ENCODE results near the gene TEX26. TPM values are rescaled to one million over a fixed set of nuclear protein-coding genes. Genes with fewer than 3 reads are reported as not detected.

The TEX26 gene
- total and polyA plus RNA-seq, 10 of the 15 experiments (the other 5 are each of a cell fraction or from before 2014, with no cell fraction given) = not detected

- TF ChIP-seq CHD2 (IDR thresholded peaks at IDR 0.05; ENCODE audit: borderline replicate concordance, low read depth, low read length) = no peak
- TF ChIP-seq TCF7 (IDR thresholded peaks at IDR 0.05; ENCODE audit: borderline replicate concordance) = no peak
- TF ChIP-seq BCL3 (IDR thresholded peaks at IDR 0.05; ENCODE audit: borderline replicate concordance, insufficient read depth, low read depth, low read length, poor library complexity, severe bottlenecking) = no peak
- no peak for TF ChIP-seq PAX8 (IDR thresholded peaks at IDR 0.05)
- TF ChIP-seq SP1 (IDR thresholded peaks at IDR 0.05; ENCODE audit: low read depth, low read length) = no peak
- no peak for TF ChIP-seq RELB (IDR thresholded peaks at IDR 0.05; ENCODE audit: low read depth)
These were observed 36.7 kb upstream of the TEX26 start (continued) for GRCh38 chr13:30895773-30896172.

GRCh38 chr13:30898070-30898469 lies 34.4 kb upstream of the TEX26 start:
- Histone ChIP-seq H3K4me3 (no peak overlapping the region), H3K4me2 (ENCODE audit: control insufficient read depth, insufficient read depth) (no peak overlapping the region), H3K27me3 (replicated peaks in 1 of 2; ENCODE audit: control insufficient read depth in 2 of 2, insufficient read depth in 2 of 2, low read length in 1 of 2) (peaks cover 0 to 5% of the 10 kb centered on the region in 2 experiments; a peak in 3 of 4 replicates), H3K4me1 (ENCODE audit: control insufficient read depth, insufficient read depth, low read length) (no peaks in the 10 kb centered on the region), H3K79me2 (ENCODE audit: control insufficient read depth, insufficient read depth, low read length) (no peaks in the 10 kb centered on the region), H3K9ac (ENCODE audit: control insufficient read depth, insufficient read depth, low read length) (no peak overlapping the region), H2AFZ (ENCODE audit: control insufficient read depth, low read depth, low read length) (no peak overlapping the region), H3K36me3 (ENCODE audit: control insufficient read depth in 2 of 2, insufficient read depth in 2 of 2, low read length in 1 of 2) (no peaks in the 10 kb centered on the region), H3K27ac (ENCODE audit: control insufficient read depth, insufficient read depth) (no peak overlapping the region), H3K9me3 (replicated peaks; ENCODE audit: control insufficient read depth, insufficient read depth, low read length) (no peaks in the 10 kb centered on the region), H4K20me1 (ENCODE audit: control insufficient read depth, insufficient read depth) (no peaks in the 10 kb centered on the region)
- no peak for TF ChIP-seq IRF5 (IDR thresholded peaks at IDR 0.05; ENCODE audit: borderline replicate concordance)
- DNase-seq (ENCODE audit: low read depth, low spot score) = no peak
- no TSS peak for BruUV-seq (replicated peaks)
- in situ Hi-C loops (cut with MboI) = no loop called here
- POLR2A ChIA-PET = no interaction called here
- no peak for FAIRE-seq
- CTCF ChIA-PET = no interaction called here
- intact Hi-C loops (cut with micrococcal nuclease; ENCODE audit: unreplicated experiment) = no loop called here
- ATAC-seq = no peak
- RAD21 ChIA-PET (ENCODE audit: unreplicated experiment) = no interaction called here
- SMC1A ChIA-PET (ENCODE audit: uncharacterized antibody, unreplicated experiment) = no interaction called here

Data from GM12878 (cell line).